CD4-positive, CD25-positive, alpha-beta regulatory T cell (primary cell): Measurements from ENCODE around the gene CNTN4. TPM values are rescaled to one million over a fixed set of nuclear protein-coding genes. Genes with fewer than 3 reads are reported as not detected.

ENCODE experiments used
- ATAC-seq, 2 donors: fragments of 150-1000 bp; cut with Tn5 transposase; one replicate each; pipeline ENCODE4 v1.10.0; 2021; ENCODE audit warnings: low read depth in 2 of 2, moderate number of reproducible peaks in 2 of 2, moderate library complexity in 1 of 2
- DNase-seq, 3 donors: peaks; one replicate each; pipeline versions ENCODE4 v3.0.0 to v3.0.0-alpha.2; 2012 to 2022; ENCODE audit warnings: mixed read lengths in 1 of 3
- H3K27ac ChIP-seq: one replicate; pipeline ENCODE4 v1.7.0; 2013; ENCODE audit warnings: mild to moderate bottlenecking, low read length; ENCODE audit not compliant: insufficient read depth, poor library complexity, severe bottlenecking
- H3K27me3 ChIP-seq: one replicate; pipeline ENCODE4 v1.7.0; 2013; ENCODE audit warnings: low read length; ENCODE audit not compliant: control insufficient read depth, insufficient read depth
- H3K36me3 ChIP-seq: one replicate; pipeline ENCODE4 v1.7.0; 2013; ENCODE audit warnings: mild to moderate bottlenecking, low read length, moderate library complexity; ENCODE audit not compliant: control insufficient read depth, insufficient read depth
- H3K4me1 ChIP-seq: 2 replicates; pipeline ENCODE4 v1.7.0; 2013; ENCODE audit warnings: mild to moderate bottlenecking, low read length; ENCODE audit not compliant: insufficient read depth, control insufficient read depth, poor library complexity, severe bottlenecking
- H3K4me3 ChIP-seq: one replicate; pipeline ENCODE4 v1.7.0; 2013; ENCODE audit warnings: low read depth, mild to moderate bottlenecking, low read length, moderate library complexity
- H3K9me3 ChIP-seq, 2 experiments: 1 replicate in 1 of 2; 2 replicates in 1 of 2; pipeline ENCODE4 v1.7.0; 2013; ENCODE audit warnings: low read length in 2 of 2, mild to moderate bottlenecking in 1 of 2, moderate library complexity in 1 of 2; ENCODE audit not compliant: control insufficient read depth in 2 of 2
- H3K27ac Mint-ChIP-seq, 3 donors: one replicate each; pipeline ENCODE4 v1.8.0; 2020 to 2022; ENCODE audit warnings: mild to moderate bottlenecking in 3 of 3, mixed read lengths in 3 of 3, moderate library complexity in 2 of 3
- H3K27me3 Mint-ChIP-seq: one replicate; pipeline ENCODE4 v1.8.0; 2022; ENCODE audit warnings: mild to moderate bottlenecking, mixed read lengths
- H3K36me3 Mint-ChIP-seq: one replicate; pipeline ENCODE4 v1.8.0; 2020; ENCODE audit warnings: mixed read lengths
- H3K4me1 Mint-ChIP-seq, 4 donors: one replicate each; pipeline ENCODE4 v1.8.0; 2020 to 2022; ENCODE audit warnings: mixed read lengths in 4 of 4, mild to moderate bottlenecking in 1 of 4
- H3K4me3 Mint-ChIP-seq, 4 donors: one replicate each; pipeline ENCODE4 v1.8.0; 2020 to 2022; ENCODE audit warnings: mild to moderate bottlenecking in 4 of 4, mixed read lengths in 4 of 4, moderate library complexity in 3 of 4
- H3K9me3 Mint-ChIP-seq, 7 donors: one replicate each; pipeline ENCODE4 v1.8.0; 2020 to 2022; ENCODE audit warnings: mixed read lengths in 7 of 7, mild to moderate bottlenecking in 3 of 7, moderate library complexity in 2 of 7
- polyA plus RNA-seq, 4 donors: library from polyadenylated mRNA; unstranded; fragments of 300-500 nt; fragmentation: Illumina TruSeq; gene quantifications; one replicate each; pipeline ENCODE4 v1.2.3, GENCODE V29; 2021
- total RNA-seq: library from RNA; stranded (reverse); gene quantifications from one replicate; pipeline ENCODE4 v1.2.3, GENCODE V29; 2022

The CNTN4 gene
- total and polyA plus RNA-seq, 5 donors from 2014 or later = not detected

DNA sequence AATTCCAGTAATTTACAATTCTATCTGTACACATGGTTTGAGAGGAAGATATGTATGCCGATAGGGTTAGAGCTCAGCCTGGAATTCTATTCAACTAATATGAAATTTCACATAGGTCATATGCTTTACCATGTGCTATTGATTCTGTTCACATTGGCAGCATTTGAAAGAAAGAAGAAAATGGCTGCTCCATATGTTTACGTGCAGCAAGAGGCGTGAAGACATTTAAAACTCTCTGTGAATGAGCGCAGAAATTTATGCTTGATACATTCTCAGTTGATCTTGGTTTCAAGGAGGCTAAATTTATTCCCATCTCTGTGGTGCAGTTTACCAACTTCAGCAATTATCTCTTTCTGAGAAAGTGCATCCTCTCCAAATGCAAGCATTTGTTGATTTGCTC is 478.9 kb downstream of the CNTN4 start:
- H3K4me3 ChIP-seq = no peak overlapping the region
- no peaks in the 10 kb centered on the region for H3K36me3 ChIP-seq
- Mint-ChIP-seq H3K27ac (no peak overlapping the region), H3K9me3 (peaks cover 0 to 12% (median 2%) of the 10 kb centered on the region in 7 donors), H3K36me3 (no peaks in the 10 kb centered on the region), H3K4me3 (no peak overlapping the region), H3K27me3 (no peaks in the 10 kb centered on the region), H3K4me1 (no peaks in the 10 kb centered on the region)
- H3K27me3 ChIP-seq = no peaks in the 10 kb centered on the region
- ATAC-seq (no peak), DNase-seq (no peak)
- peaks cover 0 to 2% of the 10 kb centered on the region in 2 experiments for H3K9me3 ChIP-seq
- no peak overlapping the region for H3K27ac ChIP-seq
- no peaks in the 10 kb centered on the region for H3K4me1 ChIP-seq

DNA sequence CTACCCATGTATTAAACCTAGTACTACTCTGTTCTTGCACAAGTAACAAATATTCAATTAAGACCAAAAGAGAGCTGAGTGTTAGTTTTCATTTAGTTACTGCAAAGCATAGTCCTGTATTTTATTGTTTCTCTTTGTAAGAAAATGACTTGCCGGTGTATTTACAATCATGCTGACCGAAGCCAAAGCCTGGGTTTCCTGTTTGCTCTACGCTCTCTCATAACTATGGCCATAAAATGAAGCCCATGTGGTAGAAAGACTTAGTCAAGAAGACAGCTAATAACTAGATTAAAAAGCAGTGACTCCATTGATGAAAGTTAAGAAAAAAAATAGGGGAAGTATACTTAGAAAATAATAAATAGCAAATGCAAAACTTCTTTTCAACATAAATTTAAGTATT is 479.9 kb downstream of the CNTN4 start:
- H3K27me3 ChIP-seq = no peaks in the 10 kb centered on the region
- H3K36me3 ChIP-seq = no peaks in the 10 kb centered on the region
- H3K4me1 Mint-ChIP-seq = no peaks in the 10 kb centered on the region
- no peak overlapping the region for H3K4me3 Mint-ChIP-seq
- H3K27ac ChIP-seq = no peak overlapping the region
- H3K27me3 Mint-ChIP-seq = no peaks in the 10 kb centered on the region
- H3K36me3 Mint-ChIP-seq = no peaks in the 10 kb centered on the region
- DNase-seq (no peak), ATAC-seq (no peak)
- H3K9me3 Mint-ChIP-seq = peaks cover 0 to 13% (median 0%) of the 10 kb centered on the region in 7 donors
- no peak overlapping the region for H3K4me3 ChIP-seq
- no peak overlapping the region for H3K27ac Mint-ChIP-seq
- peaks cover 0 to under 1% of the 10 kb centered on the region in 2 experiments for H3K9me3 ChIP-seq
- H3K4me1 ChIP-seq = no peaks in the 10 kb centered on the region

DNA sequence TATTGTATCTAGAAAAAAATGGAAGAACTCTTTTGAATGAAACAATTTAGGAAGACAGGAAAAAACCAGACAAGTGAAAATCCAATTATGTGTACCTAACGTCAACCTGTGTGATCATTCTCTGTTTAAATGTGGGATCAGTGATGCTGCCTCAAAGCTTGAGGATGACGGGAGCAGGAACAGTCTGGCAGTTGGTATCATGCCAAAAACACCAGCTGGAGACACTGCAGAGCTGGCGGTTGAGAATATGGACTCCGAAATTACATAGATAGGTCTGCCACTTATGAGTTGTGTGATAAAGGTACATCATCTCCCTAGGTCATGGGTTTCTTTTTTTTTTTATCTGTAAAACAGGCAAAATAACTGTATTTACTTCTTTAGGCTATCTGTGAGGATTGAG is 480.5 kb downstream of the CNTN4 start:
- Histone ChIP-seq H3K9me3 (peaks cover 0 to 4% of the 10 kb centered on the region in 2 experiments), H3K36me3 (no peaks in the 10 kb centered on the region), H3K4me3 (no peak overlapping the region), H3K4me1 (no peaks in the 10 kb centered on the region), H3K27ac (no peak overlapping the region), H3K27me3 (no peaks in the 10 kb centered on the region)
- DNase-seq (no peak), ATAC-seq (no peak)
- no peaks in the 10 kb centered on the region for H3K4me1 Mint-ChIP-seq
- H3K4me3 Mint-ChIP-seq = no peak overlapping the region
- H3K9me3 Mint-ChIP-seq = peaks cover 0 to 13% (median 0%) of the 10 kb centered on the region in 7 donors
- no peaks in the 10 kb centered on the region for H3K27me3 Mint-ChIP-seq
- H3K36me3 Mint-ChIP-seq = no peaks in the 10 kb centered on the region
- H3K27ac Mint-ChIP-seq = no peak overlapping the region

DNA sequence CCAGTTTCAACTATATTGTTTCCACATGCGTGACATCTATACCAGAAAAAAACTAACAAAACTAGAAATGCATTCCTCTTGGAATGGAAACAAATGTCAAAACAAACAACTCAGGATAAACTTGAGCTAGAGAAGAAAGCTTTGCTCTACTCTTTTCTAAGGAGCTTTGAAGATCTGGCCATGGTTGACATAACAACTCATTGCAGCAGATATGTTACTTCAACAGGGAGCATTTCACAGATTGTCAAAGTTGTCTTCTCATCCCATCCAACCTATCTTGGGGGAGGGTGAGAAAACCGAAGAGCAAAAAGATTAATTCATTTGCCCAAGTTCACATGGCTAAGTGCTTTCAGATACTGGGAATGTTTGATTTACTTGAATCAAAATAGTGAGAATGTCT is 484.4 kb downstream of the CNTN4 start:
- no peaks in the 10 kb centered on the region for H3K36me3 Mint-ChIP-seq
- H3K27ac ChIP-seq = no peak overlapping the region
- no peak overlapping the region for H3K4me3 ChIP-seq
- peaks cover 0 to 4% of the 10 kb centered on the region in 2 experiments for H3K9me3 ChIP-seq
- no peak overlapping the region for H3K27ac Mint-ChIP-seq
- H3K36me3 ChIP-seq = no peaks in the 10 kb centered on the region
- no peak for ATAC-seq
- no peak for DNase-seq
- H3K27me3 ChIP-seq = no peaks in the 10 kb centered on the region
- no peak overlapping the region for H3K4me3 Mint-ChIP-seq
- no peaks in the 10 kb centered on the region for H3K4me1 Mint-ChIP-seq
- H3K4me1 ChIP-seq = no peaks in the 10 kb centered on the region
- H3K9me3 Mint-ChIP-seq = peaks cover 0 to 11% (median 5%) of the 10 kb centered on the region in 7 donors
- H3K27me3 Mint-ChIP-seq = no peaks in the 10 kb centered on the region

DNA sequence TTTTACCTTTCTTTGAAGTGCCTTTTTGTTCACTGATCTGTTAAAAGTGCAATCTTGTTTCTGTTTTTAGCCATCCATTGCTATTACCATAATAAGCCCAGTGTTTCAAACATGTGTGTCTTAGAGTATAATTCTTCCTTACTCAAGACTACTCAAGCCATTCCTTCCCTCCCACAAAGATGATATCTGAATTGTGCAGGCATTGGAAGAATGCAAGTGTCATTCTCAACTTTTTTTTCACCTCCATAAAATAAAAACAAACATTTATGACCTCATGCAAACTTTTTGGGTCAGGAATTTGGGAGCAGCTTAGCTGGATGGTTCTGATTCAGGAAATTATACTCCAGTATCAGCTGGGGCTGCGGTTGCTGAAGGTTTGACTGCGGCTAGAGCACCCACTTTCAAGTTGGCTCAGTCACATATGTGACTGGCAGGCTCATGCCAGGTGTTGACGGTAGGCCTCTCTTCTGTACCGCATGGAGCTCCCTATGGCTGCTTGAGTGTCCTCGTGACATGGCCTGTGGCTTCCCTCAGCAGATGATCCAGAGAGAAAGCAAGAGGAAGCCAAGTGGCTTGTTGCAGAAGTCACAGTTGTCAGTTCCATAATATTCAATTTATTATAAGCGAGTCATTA is 490.8 kb downstream of the CNTN4 start:
- no peaks in the 10 kb centered on the region for H3K36me3 Mint-ChIP-seq
- H3K36me3 ChIP-seq = no peaks in the 10 kb centered on the region

DNA sequence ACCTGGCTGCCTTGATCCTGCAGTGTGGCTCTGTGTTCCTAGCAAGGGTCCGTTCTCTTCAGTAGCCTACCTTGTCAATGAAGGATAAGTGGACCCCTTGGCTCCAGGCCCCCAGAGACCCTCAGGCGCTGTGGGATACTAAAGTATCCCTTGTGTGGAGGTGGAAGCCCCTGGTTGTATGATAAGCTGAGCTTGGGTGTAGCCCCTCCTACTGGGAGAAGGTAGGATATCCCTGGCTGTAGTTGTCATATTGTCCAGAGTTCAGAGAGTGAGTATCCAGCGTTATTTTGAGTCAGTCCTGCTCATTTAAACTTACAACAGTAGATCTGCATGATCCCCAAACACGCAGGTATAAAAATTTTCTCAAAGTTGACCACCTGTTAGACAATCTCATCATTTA is 496.8 kb downstream of the CNTN4 start:
- Mint-ChIP-seq H3K9me3 (peaks cover 0 to 7% (median 0%) of the 10 kb centered on the region in 7 donors), H3K36me3 (no peaks in the 10 kb centered on the region), H3K4me1 (no peaks in the 10 kb centered on the region), H3K27ac (no peak overlapping the region), H3K27me3 (no peaks in the 10 kb centered on the region), H3K4me3 (no peak overlapping the region)
- ATAC-seq = no peak
- DNase-seq = no peak
- Histone ChIP-seq H3K9me3 (no peaks in the 10 kb centered on the region), H3K4me1 (no peaks in the 10 kb centered on the region), H3K27me3 (no peaks in the 10 kb centered on the region), H3K27ac (no peak overlapping the region), H3K4me3 (no peak overlapping the region), H3K36me3 (no peaks in the 10 kb centered on the region)

More for the DNA sequence above, 490.8 kb downstream of the CNTN4 start:
- H3K27me3 ChIP-seq = no peaks in the 10 kb centered on the region
- H3K27ac ChIP-seq = no peak overlapping the region
- ATAC-seq = no peak
- no peaks in the 10 kb centered on the region for H3K4me1 ChIP-seq
- peaks cover 0 to 13% (median 7%) of the 10 kb centered on the region in 7 donors for H3K9me3 Mint-ChIP-seq
- no peak overlapping the region for H3K4me3 ChIP-seq
- no peak overlapping the region for H3K4me3 Mint-ChIP-seq
- no peak for DNase-seq
- H3K9me3 ChIP-seq = no peaks in the 10 kb centered on the region
- no peaks in the 10 kb centered on the region for H3K27me3 Mint-ChIP-seq
- no peaks in the 10 kb centered on the region for H3K4me1 Mint-ChIP-seq
- H3K27ac Mint-ChIP-seq = no peak overlapping the region

DNA sequence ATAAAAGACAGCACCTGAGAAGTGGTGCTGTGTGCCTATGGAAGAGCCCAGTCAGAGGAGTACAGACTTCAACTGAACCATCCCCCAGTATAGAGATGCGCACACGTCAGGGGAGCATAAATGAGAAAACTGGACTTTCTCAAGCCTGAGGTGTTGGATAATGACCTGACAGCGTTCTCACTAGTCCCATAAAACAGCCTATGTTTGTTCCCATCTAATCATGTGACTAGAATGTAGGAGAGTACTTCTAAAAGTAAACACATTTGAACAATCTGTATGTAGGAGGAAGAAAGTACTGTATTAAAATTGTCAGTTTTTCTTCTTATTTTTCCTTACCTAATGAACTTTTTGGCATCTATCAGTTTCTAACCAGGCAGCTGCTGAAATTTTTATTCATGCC is 498.9 kb downstream of the CNTN4 start:
- H3K9me3 ChIP-seq = no peaks in the 10 kb centered on the region
- H3K36me3 Mint-ChIP-seq = no peaks in the 10 kb centered on the region

DNA sequence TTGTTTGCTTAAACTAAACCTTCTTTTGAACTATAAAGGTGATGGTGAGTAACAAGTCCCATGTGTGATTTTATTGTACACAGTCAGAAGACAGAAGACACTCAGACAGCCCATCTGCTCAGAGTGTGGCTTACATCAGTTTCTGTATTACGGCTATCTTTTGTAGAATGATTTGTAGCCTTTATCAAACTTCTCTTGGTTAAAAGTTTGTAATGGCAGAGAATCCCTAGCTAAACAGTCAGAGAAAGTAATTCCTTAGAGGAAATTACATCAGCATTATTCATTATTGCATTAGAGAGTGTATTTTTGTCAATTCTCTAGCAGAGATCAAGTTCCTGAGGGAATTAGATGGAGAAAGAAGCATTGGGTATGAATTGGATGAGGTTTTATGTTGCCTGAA is 500.8 kb downstream of the CNTN4 start:
- Mint-ChIP-seq H3K27ac (no peak overlapping the region), H3K9me3 (peaks cover 0 to 3% (median 0%) of the 10 kb centered on the region in 7 donors)

More for the DNA sequence above, 498.9 kb downstream of the CNTN4 start:
- no peaks in the 10 kb centered on the region for H3K36me3 ChIP-seq
- no peaks in the 10 kb centered on the region for H3K27me3 ChIP-seq
- H3K27me3 Mint-ChIP-seq = no peaks in the 10 kb centered on the region
- H3K27ac ChIP-seq = no peak overlapping the region
- no peaks in the 10 kb centered on the region for H3K4me1 Mint-ChIP-seq
- DNase-seq = no peak
- no peak overlapping the region for H3K4me3 ChIP-seq
- H3K4me1 ChIP-seq = no peaks in the 10 kb centered on the region
- no peak overlapping the region for H3K4me3 Mint-ChIP-seq
- no peak for ATAC-seq
- peaks cover 0 to 6% (median 0%) of the 10 kb centered on the region in 7 donors for H3K9me3 Mint-ChIP-seq
- H3K27ac Mint-ChIP-seq = no peak overlapping the region

More for the DNA sequence above, 500.8 kb downstream of the CNTN4 start:
- H3K4me1 ChIP-seq = no peaks in the 10 kb centered on the region
- H3K27ac ChIP-seq = no peak overlapping the region
- no peaks in the 10 kb centered on the region for H3K9me3 ChIP-seq
- Mint-ChIP-seq H3K36me3 (no peaks in the 10 kb centered on the region), H3K4me1 (no peaks in the 10 kb centered on the region), H3K27me3 (no peaks in the 10 kb centered on the region), H3K4me3 (no peak overlapping the region)
- no peaks in the 10 kb centered on the region for H3K27me3 ChIP-seq
- H3K4me3 ChIP-seq = no peak overlapping the region
- DNase-seq (no peak), ATAC-seq (no peak)
- H3K36me3 ChIP-seq = no peaks in the 10 kb centered on the region
